Progenitor cell of endocrine pancreas (in vitro differentiated cells): ENCODE measurements around the gene SH2D3A. TPM values are rescaled to one million over a fixed set of nuclear protein-coding genes. Genes with fewer than 3 reads are reported as not detected.
A peak's percentile ranks its signal among the peaks of the same experiment; 100 is the strongest.

ENCODE experiments used
- DNase-seq: peaks from one replicate; pipeline ENCODE4 v3.0.0; 2021; ENCODE audit warnings: low spot score; ENCODE audit not compliant: unreplicated experiment
- H3K27ac Mint-ChIP-seq: 2 replicates; pipeline ENCODE4 v1.8.0; 2021; ENCODE audit warnings: mild to moderate bottlenecking, moderate library complexity, mixed read lengths
- H3K27me3 Mint-ChIP-seq: 2 replicates; pipeline ENCODE4 v1.8.0; 2021; ENCODE audit warnings: mixed read lengths
- H3K36me3 Mint-ChIP-seq: 2 replicates; pipeline ENCODE4 v1.8.0; 2022; ENCODE audit warnings: mixed read lengths; ENCODE audit not compliant: insufficient read depth
- H3K4me1 Mint-ChIP-seq: 2 replicates; pipeline ENCODE4 v1.8.0; 2021; ENCODE audit warnings: low read depth, mixed read lengths
- H3K4me3 Mint-ChIP-seq: 2 replicates; pipeline ENCODE4 v1.8.0; 2021; ENCODE audit warnings: low read depth, mild to moderate bottlenecking, moderate library complexity, mixed read lengths
- H3K9me3 Mint-ChIP-seq: 2 replicates; pipeline ENCODE4 v1.8.0; 2021; ENCODE audit warnings: low read depth, mixed read lengths
- CTCF ChIP-seq: fragments of 200-600 bp; sonication (generic); IDR thresholded peaks from one replicate; pipeline ENCODE4 v1.5.0; 2021; ENCODE audit warnings: antibody characterized with exemption, mild to moderate bottlenecking; ENCODE audit not compliant: unreplicated experiment
- total RNA-seq: library from RNA; stranded (reverse); gene quantifications from 2 replicates; pipeline ENCODE4 v1.2.1, GENCODE V29; 2021

SH2D3A gene
- total RNA-seq, 1 donor from 2014 or later: 19.8 TPM

DNA sequence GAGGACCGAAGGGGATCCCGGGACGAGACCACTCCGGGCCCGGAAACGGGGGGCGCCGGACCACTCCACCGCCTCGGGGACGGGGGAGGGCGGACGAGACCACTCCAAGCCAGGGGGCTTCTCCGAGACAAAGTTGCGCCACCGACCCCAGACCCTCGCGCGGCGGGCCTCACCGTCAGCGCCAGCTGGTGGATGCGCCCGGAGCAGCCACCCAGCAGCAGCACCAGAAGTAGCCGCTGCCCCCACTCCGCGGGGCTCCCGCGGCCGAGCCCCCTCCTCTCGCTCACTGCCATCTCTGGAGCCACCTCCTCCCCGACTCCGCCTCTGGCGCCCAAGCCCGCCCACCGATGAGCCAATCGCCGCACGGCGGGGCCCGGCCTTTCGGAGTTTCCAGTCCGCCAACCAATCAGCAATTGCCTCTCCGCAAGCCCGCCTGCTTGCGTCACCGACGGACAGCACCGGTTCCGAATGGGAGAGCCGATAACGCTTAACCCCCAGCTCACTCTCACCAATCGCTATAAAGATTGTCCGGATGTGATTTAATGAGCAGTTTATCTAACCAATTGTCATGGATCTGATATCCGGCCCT is 29.9 kb downstream of the SH2D3A start, which contains the start of gene GPR108:
GPR108 (minus strand) TSS at position 297 of the 589 bp plus-strand sequence; CDS start at position 293, 4 bp downstream.
- DNase-seq: peak; percentile 99
- H3K27ac Mint-ChIP-seq: peak within 1 kb of the TSS; percentile 98
- H3K4me3 Mint-ChIP-seq: peak within 1 kb of the TSS; percentile 91
- peaks cover 31% of the 10 kb centered on the region for H3K4me1 Mint-ChIP-seq
- H3K36me3 Mint-ChIP-seq: peaks cover 6% of the 10 kb centered on the region
- TF ChIP-seq CTCF: no peak
- no peaks in the 10 kb centered on the region for H3K27me3 Mint-ChIP-seq
- H3K9me3 Mint-ChIP-seq: no peaks in the 10 kb centered on the region

DNA sequence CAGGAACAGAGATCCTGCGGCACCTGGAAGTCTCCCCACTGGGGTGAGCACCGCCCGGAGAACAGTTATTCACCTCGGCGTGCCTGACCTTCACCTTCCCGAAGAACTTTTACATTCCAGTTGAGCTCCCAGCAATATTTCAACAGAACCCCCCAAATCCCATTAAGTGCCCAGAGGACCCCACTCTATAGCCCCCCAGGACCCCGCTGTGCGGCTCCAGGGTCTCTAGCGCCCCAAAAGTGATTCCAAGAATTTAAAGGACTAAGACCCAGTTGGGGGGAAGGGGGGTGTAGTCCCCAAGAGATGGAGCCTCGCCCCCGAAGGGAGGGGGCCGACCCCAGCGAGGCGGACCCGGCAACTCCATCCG is 30.3 kb downstream of the SH2D3A start:
- Mint-ChIP-seq H3K36me3 (peaks cover 6% of the 10 kb centered on the region), H3K27ac (peak overlapping the region; percentile 98), H3K27me3 (no peaks in the 10 kb centered on the region), H3K4me3 (peak overlapping the region; percentile 91), H3K9me3 (no peaks in the 10 kb centered on the region), H3K4me1 (peaks cover 31% of the 10 kb centered on the region)
- TF ChIP-seq CTCF: peak; percentile 0
- DNase-seq: no peak

DNA sequence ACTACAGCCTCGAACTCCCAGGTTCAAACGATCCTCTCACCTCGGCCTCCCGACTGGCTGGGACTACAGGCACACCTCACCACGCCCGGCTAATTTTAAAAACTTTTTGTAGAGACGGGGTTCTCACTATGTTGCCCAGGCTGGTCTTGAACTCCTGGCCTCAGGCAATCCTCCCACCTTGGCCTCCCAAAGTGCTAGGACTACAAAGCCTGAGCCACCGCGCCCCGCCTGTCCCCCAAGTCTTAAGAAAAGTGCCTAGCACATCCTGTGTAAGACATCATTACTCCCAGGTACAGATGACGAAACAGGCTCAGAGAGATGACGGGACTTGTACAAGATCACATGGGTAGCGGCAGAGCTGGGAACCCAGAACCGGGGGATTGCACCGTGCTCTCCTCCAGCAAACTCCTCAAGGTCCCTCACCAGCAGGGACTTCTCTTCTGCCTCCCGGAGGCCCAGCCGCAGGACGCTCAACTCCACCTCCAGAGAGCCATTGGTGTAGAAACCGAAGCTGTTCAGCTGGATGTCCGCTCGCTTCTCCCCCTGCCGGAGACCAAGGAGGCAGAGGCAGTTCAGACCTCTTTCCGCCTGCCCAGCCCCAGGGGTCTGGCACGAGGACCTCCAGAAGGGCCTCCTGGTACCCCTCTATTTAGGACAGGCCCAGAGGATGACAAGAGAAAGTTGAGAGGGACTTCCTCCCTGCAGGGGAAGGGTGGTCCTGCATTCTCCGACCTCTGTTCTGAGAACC is 30.9 kb downstream of the SH2D3A start:
- peaks cover 6% of the 10 kb centered on the region for H3K36me3 Mint-ChIP-seq

GRCh38 chr19:6735181-6735911 is 31.9 kb downstream of the SH2D3A start:
- no peaks in the 10 kb centered on the region for H3K27me3 Mint-ChIP-seq
- no peak overlapping the region for H3K27ac Mint-ChIP-seq
- H3K9me3 Mint-ChIP-seq: no peaks in the 10 kb centered on the region
- no peak for DNase-seq
- TF ChIP-seq CTCF: no peak
- peaks cover 6% of the 10 kb centered on the region for H3K36me3 Mint-ChIP-seq
- H3K4me1 Mint-ChIP-seq: peaks cover 26% of the 10 kb centered on the region
- peak overlapping the region; percentile 91 for H3K4me3 Mint-ChIP-seq

More for the DNA sequence above, 30.9 kb downstream of the SH2D3A start:
- Mint-ChIP-seq H3K27ac (peak overlapping the region; percentile 98), H3K27me3 (no peaks in the 10 kb centered on the region), H3K9me3 (no peaks in the 10 kb centered on the region), H3K4me1 (peaks cover 31% of the 10 kb centered on the region), H3K4me3 (peak overlapping the region; percentile 91)
- peak; percentile 68 for TF ChIP-seq CTCF
- DNase-seq: peak; percentile 39

GRCh38 chr19:6734096-6734696 is 33.0 kb downstream of the SH2D3A start:
- Mint-ChIP-seq H3K9me3 (no peaks in the 10 kb centered on the region), H3K27ac (no peak overlapping the region), H3K27me3 (no peaks in the 10 kb centered on the region), H3K4me1 (peaks cover 25% of the 10 kb centered on the region), H3K36me3 (peaks cover 10% of the 10 kb centered on the region), H3K4me3 (no peak overlapping the region)
- DNase-seq: no peak
- no peak for TF ChIP-seq CTCF
